G401 (cell line): ENCODE data around the gene CARMIL3. TPM values are rescaled to one million over a fixed set of nuclear protein-coding genes. Genes with fewer than 3 reads are reported as not detected.

Experiments used
- DNase-seq: peaks from one replicate; pipeline ENCODE4 v3.0.0-alpha.2; 2015; ENCODE audit warnings: low spot score
- in situ Hi-C: cut with HindIII; loops from 2 replicates; pipeline ENCODE4 v1.10.0; 2016; ENCODE audit warnings: low sequenced_read_pairs, mixed read lengths
- total RNA-seq: library from RNA; depleted of rRNA; stranded (reverse); fragments of >200 nt; shearing (Covaris generic); gene quantifications from 2 replicates; pipeline ENCODE4 v1.2.3, GENCODE V29; 2014

CARMIL3 gene
- total RNA-seq, 1 experiment from 2014 or later: 1.6 TPM

- peak; percentile 84 for DNase-seq
- in situ Hi-C loops: no loop called here
Measured at GRCh38 chr14:24058260-24058950, 6.6 kb downstream of the CARMIL3 start.

GRCh38 chr14:24058951-24059475 is 7.2 kb downstream of the CARMIL3 start:
- no peak for DNase-seq
- in situ Hi-C loops: no loop called here

GRCh38 chr14:24059841-24060388 is 8.1 kb downstream of the CARMIL3 start:
- in situ Hi-C loops: no loop called here
- DNase-seq: no peak

GRCh38 chr14:24060443-24060842 is 8.6 kb downstream of the CARMIL3 start:
- in situ Hi-C loops: no loop called here
- DNase-seq: no peak

GRCh38 chr14:24060984-24061913 is 9.4 kb downstream of the CARMIL3 start:
- DNase-seq: no peak
- in situ Hi-C loops: no loop called here

GRCh38 chr14:24062216-24062980 is 10.6 kb downstream of the CARMIL3 start:
- in situ Hi-C loops: no loop called here
- no peak for DNase-seq

GRCh38 chr14:24063263-24063836 is 11.5 kb downstream of the CARMIL3 start:
- in situ Hi-C loops: no loop called here
- no peak for DNase-seq

GRCh38 chr14:24064091-24064795 is 12.4 kb downstream of the CARMIL3 start:
- no peak for DNase-seq
- in situ Hi-C loops: no loop called here

GRCh38 chr14:24064856-24065255 is 13.0 kb downstream of the CARMIL3 start:
- in situ Hi-C loops: no loop called here

GRCh38 chr14:24065408-24065807 is 13.6 kb downstream of the CARMIL3 start:
- in situ Hi-C loops: no loop called here
- no peak for DNase-seq

More at GRCh38 chr14:24064856-24065255, 13.0 kb downstream of the CARMIL3 start:
- DNase-seq: no peak

- in situ Hi-C loops: no loop called here
- no peak for DNase-seq
Measured at GRCh38 chr14:24066496-24067132, 14.8 kb downstream of the CARMIL3 start.

GRCh38 chr14:24067133-24068082 is 15.6 kb downstream of the CARMIL3 start:
- DNase-seq: no peak
- in situ Hi-C loops: no loop called here

- in situ Hi-C loops: no loop called here
- DNase-seq: no peak
Measured at GRCh38 chr14:24068711-24069410, 17.1 kb downstream of the CARMIL3 start.

GRCh38 chr14:24069411-24069735 is 17.6 kb downstream of the CARMIL3 start:
- in situ Hi-C loops: no loop called here
- DNase-seq: no peak

GRCh38 chr14:24070285-24071143 is 18.7 kb downstream of the CARMIL3 start:
- DNase-seq: peak; percentile 70
- in situ Hi-C loops: no loop called here
